MG63 (cell line): ENCODE results near the gene MYLK. TPM values are rescaled to one million over a fixed set of nuclear protein-coding genes. Genes with fewer than 3 reads are reported as not detected.

Source experiments
- DNase-seq: peaks from one replicate; pipeline ENCODE4 v3.0.0-alpha.2; 2020
- H3K27me3 ChIP-seq: fragments of 250-450 bp; sonication (Bioruptor Pico); 2 replicates; pipeline ENCODE4 v1.5.1; 2020; ENCODE audit warnings: mild to moderate bottlenecking, moderate library complexity
- H3K36me3 ChIP-seq: fragments of 250-450 bp; sonication (Bioruptor Pico); 2 replicates; pipeline ENCODE4 v1.5.1; 2020; ENCODE audit warnings: mild to moderate bottlenecking, moderate library complexity
- H3K4me3 ChIP-seq: fragments of 250-450 bp; sonication (Bioruptor Pico); 2 replicates; pipeline ENCODE4 v1.5.1; 2020; ENCODE audit warnings: mild to moderate bottlenecking, moderate library complexity
- H3K9me3 ChIP-seq: fragments of 250-450 bp; sonication (Bioruptor Pico); 2 replicates; pipeline ENCODE4 v1.5.1; 2020; ENCODE audit warnings: mild to moderate bottlenecking, moderate library complexity
- total RNA-seq: library from RNA; depleted of rRNA; stranded (reverse); fragments of >200 nt; shearing (Covaris generic); gene quantifications from 2 replicates; pipeline ENCODE4 v1.2.3, GENCODE V29; 2014; ENCODE audit warnings: low replicate concordance

Gene MYLK
- total RNA-seq, 1 experiment from 2014 or later = 12.5 TPM

DNA sequence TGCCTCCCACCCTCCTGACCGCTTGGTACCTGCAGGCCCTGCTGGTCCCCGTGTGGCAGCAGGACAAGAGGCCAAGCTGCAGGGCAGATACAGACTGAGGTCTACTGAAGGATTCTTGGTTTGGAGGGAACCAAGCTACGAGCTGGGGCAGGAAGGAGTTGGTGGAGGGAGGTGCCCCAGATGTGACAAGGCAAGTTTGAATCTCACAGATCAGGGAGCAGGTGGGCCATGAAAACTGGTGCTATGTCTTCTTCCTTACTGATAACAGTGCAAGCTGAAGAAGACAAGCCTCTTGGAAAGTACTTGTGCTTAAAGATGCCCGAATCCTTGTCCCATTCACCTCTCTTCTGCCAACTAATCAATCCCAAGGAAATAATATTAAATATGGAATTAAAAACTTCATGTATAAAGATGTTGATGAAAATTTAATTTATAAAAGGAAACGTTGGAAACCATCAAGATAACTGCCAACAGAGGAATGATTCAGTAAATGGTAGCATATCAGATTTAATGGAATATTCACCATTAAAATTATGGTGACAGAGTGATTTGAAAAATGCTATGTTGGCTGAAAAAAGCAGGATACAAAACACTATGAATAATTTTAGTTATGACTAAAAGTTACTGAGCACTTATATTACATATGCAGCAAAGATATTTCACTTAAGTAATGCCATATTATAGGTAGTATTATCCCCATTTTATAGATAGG lies 107.9 kb downstream of the MYLK start:
- Histone ChIP-seq H3K4me3 (no peak overlapping the region), H3K27me3 (no peaks in the 10 kb centered on the region), H3K9me3 (no peaks in the 10 kb centered on the region), H3K36me3 (no peaks in the 10 kb centered on the region)
- DNase-seq = no peak

- Histone ChIP-seq H3K36me3 (no peaks in the 10 kb centered on the region), H3K4me3 (no peak overlapping the region), H3K27me3 (no peaks in the 10 kb centered on the region), H3K9me3 (no peaks in the 10 kb centered on the region)
- no peak for DNase-seq
Measured at GRCh38 chr3:123774474-123774873, 109.7 kb downstream of the MYLK start.

DNA sequence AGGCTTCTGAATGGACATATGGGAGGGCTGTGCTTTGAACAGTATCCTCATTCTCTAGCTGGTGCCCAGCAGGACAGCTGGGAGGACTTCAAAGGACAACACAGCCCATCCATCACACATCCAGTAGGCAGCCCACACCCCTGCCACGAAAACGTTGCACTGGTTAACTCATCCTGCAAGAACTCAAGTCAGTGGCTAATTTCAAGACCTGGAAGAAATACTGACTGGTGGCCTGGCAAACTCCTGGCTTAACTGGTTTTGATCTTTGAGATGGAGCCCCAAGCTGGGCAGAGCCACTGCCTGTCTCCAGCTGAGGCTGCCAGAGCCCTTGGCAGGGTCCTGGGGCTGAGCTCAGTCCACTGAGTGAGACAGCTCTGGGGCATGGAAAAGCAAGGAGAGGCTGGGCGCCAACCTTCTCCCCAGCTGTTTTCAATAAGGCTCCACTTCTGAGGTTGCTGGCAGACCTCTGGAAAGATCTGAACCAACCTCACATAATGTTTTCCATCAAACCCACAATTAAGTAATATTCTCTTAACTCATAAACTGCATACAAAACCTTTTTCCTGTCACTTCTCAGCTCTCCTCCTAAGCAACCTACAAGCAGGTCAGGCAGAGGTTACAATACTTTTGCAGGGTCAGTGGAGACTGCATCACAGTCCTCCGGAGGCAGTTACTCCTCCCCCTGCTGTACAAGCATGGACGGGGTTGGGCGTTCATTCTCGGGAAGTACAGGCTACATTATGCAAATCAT lies 110.3 kb downstream of the MYLK start:
- Histone ChIP-seq H3K27me3 (no peaks in the 10 kb centered on the region), H3K4me3 (no peak overlapping the region), H3K36me3 (no peaks in the 10 kb centered on the region), H3K9me3 (no peaks in the 10 kb centered on the region)
- DNase-seq = peak; percentile 100

GRCh38 chr3:123769356-123769743 lies 114.8 kb downstream of the MYLK start:
- Histone ChIP-seq H3K27me3 (no peaks in the 10 kb centered on the region), H3K9me3 (no peaks in the 10 kb centered on the region), H3K4me3 (no peak overlapping the region), H3K36me3 (no peaks in the 10 kb centered on the region)
- no peak for DNase-seq

- H3K36me3 ChIP-seq = no peaks in the 10 kb centered on the region
- no peak for DNase-seq
- H3K9me3 ChIP-seq = no peaks in the 10 kb centered on the region
- no peak overlapping the region for H3K4me3 ChIP-seq
- H3K27me3 ChIP-seq = no peaks in the 10 kb centered on the region
Measured at GRCh38 chr3:123768480-123769355, 115.4 kb downstream of the MYLK start.

DNA sequence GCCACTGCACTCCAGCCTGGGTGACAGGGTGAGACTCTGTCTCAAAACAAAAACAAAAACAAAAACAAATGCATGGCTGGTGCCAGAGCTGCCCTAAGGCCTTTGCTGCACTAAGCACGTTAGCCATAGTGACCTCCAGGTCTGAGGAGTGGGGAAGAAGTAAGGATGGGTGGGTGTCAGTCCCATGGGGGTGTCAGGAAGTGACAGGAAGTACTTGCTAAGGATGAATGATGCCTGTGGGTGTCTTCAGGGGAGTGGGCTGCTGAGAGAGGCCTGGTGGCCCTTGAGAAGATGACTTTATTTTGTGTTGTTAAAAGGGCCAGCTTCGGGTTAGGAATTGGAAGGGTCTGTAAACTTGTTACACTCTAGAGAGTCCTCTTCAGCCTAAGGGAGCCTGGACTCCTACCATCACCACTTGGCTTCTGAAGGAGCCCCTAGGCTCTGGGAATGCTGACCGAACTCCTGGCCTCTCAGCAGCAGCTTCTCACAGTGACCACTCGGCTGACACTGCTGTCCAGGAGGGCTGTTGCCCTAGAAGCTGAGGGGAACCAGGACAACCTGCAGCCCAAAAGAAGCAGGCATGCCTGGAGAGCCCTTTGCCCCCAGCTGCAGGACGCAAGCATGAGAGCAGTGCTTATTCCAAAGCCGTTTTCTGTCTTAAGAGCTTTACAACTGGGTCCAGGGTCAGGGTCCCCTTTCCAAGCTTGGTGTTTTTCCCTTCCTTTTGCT lies 116.4 kb downstream of the MYLK start:
- H3K9me3 ChIP-seq = no peaks in the 10 kb centered on the region
- DNase-seq = no peak
- no peaks in the 10 kb centered on the region for H3K36me3 ChIP-seq
- H3K27me3 ChIP-seq = no peaks in the 10 kb centered on the region
- H3K4me3 ChIP-seq = no peak overlapping the region

GRCh38 chr3:123767009-123767372 lies 117.1 kb downstream of the MYLK start:
- Histone ChIP-seq H3K9me3 (no peaks in the 10 kb centered on the region), H3K27me3 (no peaks in the 10 kb centered on the region), H3K4me3 (no peak overlapping the region), H3K36me3 (no peaks in the 10 kb centered on the region)
- DNase-seq = no peak

DNA sequence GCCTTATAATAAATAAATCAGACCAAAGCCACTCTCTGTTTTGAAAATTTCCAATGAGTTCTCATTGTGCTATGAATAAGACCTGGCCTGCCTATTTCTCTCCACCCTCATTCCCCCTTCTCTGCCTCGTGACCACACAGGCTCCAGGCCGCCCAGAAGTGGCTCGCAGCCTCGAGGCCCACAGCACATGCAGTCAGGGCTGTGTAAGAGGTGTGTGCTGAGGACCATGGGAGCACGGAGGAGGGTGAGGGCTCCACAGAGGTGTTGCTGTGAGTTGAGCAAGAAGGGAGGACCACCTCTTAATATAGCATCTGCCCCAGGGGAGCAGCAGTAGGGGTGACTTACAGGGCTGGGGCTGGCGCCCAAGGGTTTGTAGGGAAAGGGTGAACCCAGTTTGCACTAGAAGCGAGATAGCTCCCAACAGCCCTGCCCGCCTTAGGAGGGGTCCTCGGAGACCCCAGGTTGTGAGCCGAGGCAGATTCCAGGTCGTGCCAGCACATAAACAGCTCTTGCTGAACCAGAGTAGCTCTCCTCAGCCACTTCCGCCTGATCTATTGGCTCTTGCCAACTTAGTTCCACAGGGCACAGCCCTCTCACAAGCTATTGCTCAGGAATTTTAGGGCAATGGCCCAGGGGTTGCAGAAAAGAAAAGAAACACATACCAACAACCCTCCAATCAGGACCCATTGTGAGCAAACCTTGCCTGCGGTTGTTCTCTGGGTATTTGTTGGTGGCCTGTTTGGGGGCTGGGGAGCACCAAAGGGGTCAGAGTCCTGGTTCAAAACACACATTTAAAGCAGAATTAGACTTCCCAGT lies 117.7 kb downstream of the MYLK start:
- peak; percentile 45 for DNase-seq
- H3K27me3 ChIP-seq = no peaks in the 10 kb centered on the region
- H3K4me3 ChIP-seq = no peak overlapping the region
- H3K36me3 ChIP-seq = no peaks in the 10 kb centered on the region
- H3K9me3 ChIP-seq = no peaks in the 10 kb centered on the region

GRCh38 chr3:123765475-123766128 lies 118.5 kb downstream of the MYLK start:
- no peak for DNase-seq
- no peaks in the 10 kb centered on the region for H3K27me3 ChIP-seq
- no peaks in the 10 kb centered on the region for H3K36me3 ChIP-seq
- H3K9me3 ChIP-seq = peaks cover 2% of the 10 kb centered on the region; the same call in 1 of the 2 replicates
- H3K4me3 ChIP-seq = no peak overlapping the region

DNA sequence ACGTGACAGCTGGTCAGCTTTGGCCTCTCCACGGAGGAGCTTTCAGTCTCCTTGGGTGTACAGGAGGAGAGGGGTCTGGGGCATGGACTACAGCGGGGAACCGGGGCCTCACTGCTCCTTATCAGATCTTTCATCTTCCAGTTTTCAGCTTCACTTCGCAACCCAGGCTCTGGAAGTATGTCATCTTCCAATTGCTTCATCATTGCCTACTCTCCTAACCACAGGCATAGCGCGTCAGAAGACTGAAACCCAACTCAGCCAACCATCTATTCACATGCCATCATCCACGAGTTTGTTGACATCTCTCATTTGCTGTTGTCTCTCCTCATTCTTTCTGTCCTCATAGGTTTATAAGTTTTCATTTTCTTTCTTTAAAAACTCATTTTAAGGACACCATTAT lies 119.5 kb downstream of the MYLK start:
- H3K4me3 ChIP-seq = no peak overlapping the region
- peaks cover 3% of the 10 kb centered on the region; the same call in 1 of the 2 replicates for H3K36me3 ChIP-seq
- DNase-seq = no peak
- peaks cover 12% of the 10 kb centered on the region for H3K9me3 ChIP-seq
- H3K27me3 ChIP-seq = no peaks in the 10 kb centered on the region

DNA sequence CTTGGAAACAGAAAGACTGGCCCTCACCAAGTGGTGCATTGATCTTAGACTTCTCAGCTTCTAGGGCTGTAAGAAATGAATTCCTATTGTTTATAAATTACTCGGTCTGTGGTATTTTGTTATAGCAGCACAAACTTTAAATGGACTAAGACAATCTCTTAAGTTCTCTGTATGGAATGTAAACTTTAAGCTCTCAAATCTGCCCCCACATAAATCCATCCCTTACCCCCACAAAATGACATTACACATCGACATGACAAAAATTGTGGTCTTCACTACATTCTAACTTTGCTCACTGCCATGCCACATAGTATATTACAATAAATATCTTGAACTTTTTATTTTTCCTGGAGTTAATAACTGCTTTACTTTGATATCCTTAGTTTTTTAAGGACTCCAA lies 121.3 kb downstream of the MYLK start:
- DNase-seq = no peak
- H3K27me3 ChIP-seq = no peaks in the 10 kb centered on the region
- peaks cover 13% of the 10 kb centered on the region for H3K9me3 ChIP-seq
- no peak overlapping the region for H3K4me3 ChIP-seq
- peaks cover 3% of the 10 kb centered on the region; the same call in 1 of the 2 replicates for H3K36me3 ChIP-seq

DNA sequence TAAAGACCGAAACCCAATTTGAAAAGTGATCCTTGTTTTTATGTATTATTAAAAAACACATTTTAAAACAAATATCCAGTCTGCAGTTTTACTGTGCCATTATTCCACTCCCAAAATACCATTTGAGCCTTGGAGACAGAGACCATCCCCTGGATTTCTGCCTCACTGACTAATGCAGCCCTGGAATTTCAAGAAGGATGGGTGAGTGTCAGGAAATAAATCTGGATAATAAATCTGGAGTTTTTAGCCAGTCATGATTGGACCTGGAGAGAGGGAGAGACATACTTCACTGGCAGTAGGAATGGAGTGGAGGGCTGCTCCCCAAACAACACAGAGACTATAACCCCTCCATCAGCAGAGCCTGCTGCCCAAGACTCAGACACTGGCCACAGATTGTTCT lies 123.3 kb downstream of the MYLK start:
- Histone ChIP-seq H3K27me3 (no peaks in the 10 kb centered on the region), H3K4me3 (no peak overlapping the region), H3K36me3 (peaks cover 8% of the 10 kb centered on the region), H3K9me3 (peaks cover 13% of the 10 kb centered on the region)
- no peak for DNase-seq

DNA sequence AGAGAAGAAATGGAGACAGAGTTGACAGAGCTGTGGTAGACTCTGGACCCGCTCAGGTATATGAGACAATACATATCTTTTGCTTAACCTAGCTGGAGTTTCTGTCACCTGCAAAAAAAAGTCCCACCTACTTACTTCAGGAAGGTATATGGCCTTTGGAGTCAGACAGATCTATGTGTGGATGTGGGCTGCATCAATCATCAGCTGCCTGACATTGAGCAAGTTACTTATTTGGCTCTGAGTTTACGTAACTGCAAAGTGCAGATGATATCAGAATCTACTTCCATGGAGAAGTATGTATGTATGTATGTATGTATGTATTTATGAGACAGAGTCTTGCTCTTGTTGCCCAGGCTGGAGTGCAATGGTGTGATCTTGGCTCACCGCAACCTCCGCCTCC lies 124.3 kb downstream of the MYLK start:
- Histone ChIP-seq H3K36me3 (peaks cover 9% of the 10 kb centered on the region), H3K4me3 (no peak overlapping the region), H3K9me3 (peaks cover 13% of the 10 kb centered on the region), H3K27me3 (no peaks in the 10 kb centered on the region)
- DNase-seq = no peak

- no peak overlapping the region for H3K4me3 ChIP-seq
- H3K27me3 ChIP-seq = no peaks in the 10 kb centered on the region
- peak; percentile 91 for DNase-seq
- peaks cover 9% of the 10 kb centered on the region for H3K36me3 ChIP-seq
- H3K9me3 ChIP-seq = peaks cover 13% of the 10 kb centered on the region
Measured at GRCh38 chr3:123759311-123759710, 124.8 kb downstream of the MYLK start.

GRCh38 chr3:123758081-123758564 lies 126.0 kb downstream of the MYLK start:
- no peak overlapping the region for H3K4me3 ChIP-seq
- H3K9me3 ChIP-seq = peaks cover 13% of the 10 kb centered on the region
- peak; percentile 96 for DNase-seq
- H3K36me3 ChIP-seq = peaks cover 9% of the 10 kb centered on the region
- H3K27me3 ChIP-seq = no peaks in the 10 kb centered on the region
